Colonic mucosa (tissue), 4 donors: ENCODE measurements around the gene SGCE. TPM values are rescaled to one million over a fixed set of nuclear protein-coding genes. Genes with fewer than 3 reads are reported as not detected.

Source experiments
- DNase-seq: peaks from one replicate; pipeline ENCODE4 v3.0.0-alpha.2; 2020
- H3K27ac ChIP-seq: fragments of 200-600 bp; one replicate; pipeline ENCODE4 v1.8.0; 2021
- H3K27me3 ChIP-seq: fragments of 200-600 bp; one replicate; pipeline ENCODE4 v1.8.0; 2021
- H3K36me3 ChIP-seq: fragments of 200-600 bp; one replicate; pipeline ENCODE4 v1.8.0; 2021
- H3K4me1 ChIP-seq: fragments of 200-600 bp; one replicate; pipeline ENCODE4 v1.8.0; 2021; ENCODE audit warnings: mild to moderate bottlenecking
- H3K4me3 ChIP-seq: fragments of 200-600 bp; one replicate; pipeline ENCODE4 v1.8.0; 2021
- H3K9ac ChIP-seq, 2 donors: one replicate each; pipeline ENCODE4 v1.7.0; 2013; ENCODE audit warnings: control low read depth in 2 of 2, low read depth in 2 of 2, low read length in 2 of 2
- H3K9me3 ChIP-seq: fragments of 200-600 bp; one replicate; pipeline ENCODE4 v1.8.0; 2021
- CTCF ChIP-seq: fragments of 200-600 bp; IDR thresholded peaks from one replicate; pipeline ENCODE4 v1.8.0; 2022; ENCODE audit warnings: antibody characterized with exemption, mild to moderate bottlenecking
- intact Hi-C: fragments of 100-400 bp; cut with DNase I; formaldehyde crosslinking; loops from one replicate; pipeline ENCODE4 v1.14.1; 2022
- total RNA-seq, 2 donors: library from RNA; stranded (reverse); fragmentation: NEBNext Ultra II Directional in 1 of 2; extraction: Animal tissue kit (Norgen Biotek cat#: 25700) in 1 of 2; gene quantifications; one replicate each; pipeline ENCODE4 v1.2.1, GENCODE V29; 2021
- donor health status: healthy.
- donor health status: DM: no; HTN: no; CAD: no.
- donor health status: DM: no; HTN: no; CAD: no.

SGCE gene
- total RNA-seq, 2 donors from 2014 or later, result 6.1 to 10.8 TPM

GRCh38 chr7:94591176-94591575, 64.8 kb downstream of the SGCE start:
- Histone ChIP-seq H3K27ac (no peak overlapping the region), H3K9ac (no peak overlapping the region), H3K36me3 (no peaks in the 10 kb centered on the region), H3K4me3 (no peak overlapping the region), H3K4me1 (no peaks in the 10 kb centered on the region), H3K27me3 (no peaks in the 10 kb centered on the region), H3K9me3 (no peaks in the 10 kb centered on the region)
- no peak for DNase-seq
- no peak for TF ChIP-seq CTCF
- intact Hi-C loops, result no loop called here

- intact Hi-C loops, result no loop called here
- H3K9me3 ChIP-seq, result no peaks in the 10 kb centered on the region
- no peak for TF ChIP-seq CTCF
- no peak overlapping the region for H3K27ac ChIP-seq
- no peak overlapping the region for H3K4me3 ChIP-seq
- no peak for DNase-seq
- no peaks in the 10 kb centered on the region for H3K27me3 ChIP-seq
- no peaks in the 10 kb centered on the region for H3K36me3 ChIP-seq
- no peak overlapping the region for H3K9ac ChIP-seq
- H3K4me1 ChIP-seq, result no peaks in the 10 kb centered on the region
Observed at GRCh38 chr7:94590526-94591162, 65.3 kb downstream of the SGCE start.

- Histone ChIP-seq H3K36me3 (no peaks in the 10 kb centered on the region), H3K4me3 (no peak overlapping the region), H3K27ac (no peak overlapping the region), H3K9ac (no peak overlapping the region), H3K4me1 (no peaks in the 10 kb centered on the region), H3K9me3 (no peaks in the 10 kb centered on the region), H3K27me3 (no peaks in the 10 kb centered on the region)
- intact Hi-C loops, result no loop called here
- no peak for TF ChIP-seq CTCF
- no peak for DNase-seq
Observed at GRCh38 chr7:94588075-94588474, 67.9 kb downstream of the SGCE start.

GRCh38 chr7:94584113-94584512, 71.8 kb downstream of the SGCE start:
- Histone ChIP-seq H3K9me3 (no peaks in the 10 kb centered on the region), H3K36me3 (no peaks in the 10 kb centered on the region), H3K4me1 (no peaks in the 10 kb centered on the region), H3K27me3 (no peaks in the 10 kb centered on the region), H3K9ac (no peak overlapping the region), H3K4me3 (no peak overlapping the region), H3K27ac (no peak overlapping the region)
- intact Hi-C loops, result no loop called here
- no peak for TF ChIP-seq CTCF
- no peak for DNase-seq

GRCh38 chr7:94580601-94581000, 75.3 kb downstream of the SGCE start:
- DNase-seq, result no peak
- Histone ChIP-seq H3K27me3 (no peaks in the 10 kb centered on the region), H3K27ac (no peak overlapping the region), H3K9ac (no peak overlapping the region), H3K4me3 (no peak overlapping the region), H3K36me3 (no peaks in the 10 kb centered on the region), H3K9me3 (no peaks in the 10 kb centered on the region), H3K4me1 (no peaks in the 10 kb centered on the region)
- intact Hi-C loops, result no loop called here
- no peak for TF ChIP-seq CTCF
